Mononuclear cell (primary cell): ENCODE data around the gene SMPD2. TPM values are rescaled to one million over a fixed set of nuclear protein-coding genes. Genes with fewer than 3 reads are reported as not detected.
A peak's percentile ranks its signal among the peaks of the same experiment; 100 is the strongest.

Experiments used
- H3K27me3 ChIP-seq: 2 replicates; pipeline ENCODE4 v1.6.0; 2011; ENCODE audit warnings: low read length, control low read depth; ENCODE audit not compliant: insufficient read depth
- H3K4me1 ChIP-seq: 2 replicates; pipeline ENCODE4 v1.5.1; 2011; ENCODE audit warnings: mild to moderate bottlenecking, low read length, control low read depth; ENCODE audit not compliant: insufficient read depth
- H3K4me3 ChIP-seq: 2 replicates; pipeline ENCODE4 v1.5.1; 2011; ENCODE audit warnings: mild to moderate bottlenecking, low read length, moderate library complexity
- H3K9me3 ChIP-seq: 2 replicates; pipeline ENCODE4 v1.5.1; 2011; ENCODE audit warnings: low read depth, mild to moderate bottlenecking, control low read depth, low read length
- total RNA-seq: library from RNA; depleted of rRNA; stranded (reverse); fragments of >200 nt; gene quantifications from one replicate; pipeline ENCODE4 v1.2.3, GENCODE V29; 2012

SMPD2 gene, protein sequence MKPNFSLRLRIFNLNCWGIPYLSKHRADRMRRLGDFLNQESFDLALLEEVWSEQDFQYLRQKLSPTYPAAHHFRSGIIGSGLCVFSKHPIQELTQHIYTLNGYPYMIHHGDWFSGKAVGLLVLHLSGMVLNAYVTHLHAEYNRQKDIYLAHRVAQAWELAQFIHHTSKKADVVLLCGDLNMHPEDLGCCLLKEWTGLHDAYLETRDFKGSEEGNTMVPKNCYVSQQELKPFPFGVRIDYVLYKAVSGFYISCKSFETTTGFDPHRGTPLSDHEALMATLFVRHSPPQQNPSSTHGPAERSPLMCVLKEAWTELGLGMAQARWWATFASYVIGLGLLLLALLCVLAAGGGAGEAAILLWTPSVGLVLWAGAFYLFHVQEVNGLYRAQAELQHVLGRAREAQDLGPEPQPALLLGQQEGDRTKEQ
- total RNA-seq = 22.5 TPM

DNA sequence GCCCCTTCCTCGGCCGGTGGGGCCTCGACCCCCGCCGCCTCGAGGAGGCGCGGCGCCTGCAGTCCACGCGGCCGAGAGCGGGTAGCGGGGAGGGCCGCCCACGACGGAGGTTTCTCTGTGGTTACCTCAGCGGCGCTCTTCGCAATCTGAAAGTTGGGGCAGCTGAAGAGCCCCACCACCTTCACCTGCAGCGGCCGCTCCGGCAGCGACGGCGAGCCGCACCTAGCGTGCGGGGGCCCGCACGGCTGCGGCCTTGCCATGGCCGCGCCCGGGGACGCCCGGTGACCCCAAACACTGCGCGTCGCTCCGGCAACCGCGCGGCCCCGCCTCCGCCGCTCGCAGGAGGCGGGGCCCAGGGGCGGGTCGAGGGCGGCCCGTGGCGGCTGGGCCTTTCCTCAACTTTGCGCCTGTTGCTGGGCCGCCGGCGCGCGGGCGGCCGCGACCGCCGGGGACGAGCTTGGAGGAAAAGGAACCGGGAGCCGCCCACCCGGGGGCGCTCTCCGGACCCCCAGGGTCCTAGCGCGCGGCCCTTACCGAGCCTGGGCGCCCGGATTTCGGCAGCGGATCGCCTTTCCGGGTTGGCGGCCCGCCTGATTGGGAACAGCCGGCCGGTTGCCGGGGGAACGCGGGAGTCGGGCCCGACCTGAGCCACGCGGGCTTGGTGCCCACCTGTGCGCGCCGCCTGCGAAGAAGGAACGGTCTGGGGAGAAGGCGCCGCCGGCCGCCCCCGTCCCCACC, at the start of gene SMPD2, which contains the start of gene PPIL6:
TSS of gene SMPD2 (plus strand) at position 394 of the 738 bp plus-strand sequence. CDS start 398 bp downstream, outside the sequence.
TSS of gene PPIL6 (minus strand) at position 298 of the 738 bp plus-strand sequence. CDS start at position 260, 38 bp downstream.
- H3K9me3 ChIP-seq = no peaks in the 10 kb centered on the region
- H3K4me3 ChIP-seq = peak within 1 kb of the TSS; percentile 78
- peaks cover 24% of the 10 kb centered on the region for H3K4me1 ChIP-seq
- H3K27me3 ChIP-seq = no peaks in the 10 kb centered on the region

DNA sequence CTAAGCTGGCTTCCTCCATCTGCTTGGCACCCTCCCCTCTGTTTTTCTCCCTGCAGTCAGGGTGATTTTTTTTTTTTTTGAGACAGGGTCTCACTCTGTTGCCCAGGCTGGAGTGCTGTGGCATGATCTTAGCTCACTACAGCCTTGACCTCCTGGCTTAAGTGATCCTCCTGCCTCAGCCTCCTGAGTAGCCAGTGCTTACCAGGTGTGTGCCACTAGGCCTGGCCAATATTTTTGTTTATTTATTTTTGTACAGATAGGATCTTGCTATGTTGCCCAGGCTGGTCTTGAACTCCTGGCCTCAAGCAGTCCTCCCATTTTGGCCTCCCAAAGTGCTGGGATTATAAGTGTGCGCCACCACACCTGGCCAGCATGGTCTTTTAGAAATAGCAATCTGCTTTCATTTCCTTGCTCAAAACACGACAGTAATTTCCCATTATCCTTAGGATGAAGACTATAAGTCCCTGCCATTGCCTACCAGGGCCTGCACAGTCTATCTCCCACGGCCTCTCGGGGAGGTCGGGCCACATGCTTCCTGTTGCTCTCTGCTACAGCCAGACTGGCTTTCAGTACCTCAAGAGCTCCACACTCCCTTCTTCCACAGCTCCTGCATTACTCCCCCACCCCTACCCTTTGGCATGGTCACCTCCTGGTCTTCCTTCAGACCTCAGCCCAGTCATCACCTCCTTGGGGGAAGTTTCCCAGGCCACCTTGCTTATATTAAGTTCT, 47.2 kb upstream of the SMPD2 start:
- Histone ChIP-seq H3K9me3 (no peaks in the 10 kb centered on the region), H3K4me3 (no peak overlapping the region), H3K4me1 (peaks cover 26% of the 10 kb centered on the region)

GRCh38 chr6:109393886-109394281, 46.6 kb upstream of the SMPD2 start:
- no peaks in the 10 kb centered on the region for H3K27me3 ChIP-seq
- peaks cover 26% of the 10 kb centered on the region for H3K4me1 ChIP-seq
- no peaks in the 10 kb centered on the region for H3K9me3 ChIP-seq
- H3K4me3 ChIP-seq = no peak overlapping the region

More for the DNA sequence above, 47.2 kb upstream of the SMPD2 start:
- H3K27me3 ChIP-seq = no peaks in the 10 kb centered on the region

GRCh38 chr6:109396046-109396718, 44.3 kb upstream of the SMPD2 start:
- Histone ChIP-seq H3K27me3 (no peaks in the 10 kb centered on the region), H3K4me3 (no peak overlapping the region), H3K4me1 (peaks cover 11% of the 10 kb centered on the region), H3K9me3 (no peaks in the 10 kb centered on the region)

- H3K4me1 ChIP-seq = peaks cover 7% of the 10 kb centered on the region
- no peaks in the 10 kb centered on the region for H3K9me3 ChIP-seq
- no peaks in the 10 kb centered on the region for H3K27me3 ChIP-seq
- no peak overlapping the region for H3K4me3 ChIP-seq
Observed at GRCh38 chr6:109397020-109397419, 43.5 kb upstream of the SMPD2 start.

DNA sequence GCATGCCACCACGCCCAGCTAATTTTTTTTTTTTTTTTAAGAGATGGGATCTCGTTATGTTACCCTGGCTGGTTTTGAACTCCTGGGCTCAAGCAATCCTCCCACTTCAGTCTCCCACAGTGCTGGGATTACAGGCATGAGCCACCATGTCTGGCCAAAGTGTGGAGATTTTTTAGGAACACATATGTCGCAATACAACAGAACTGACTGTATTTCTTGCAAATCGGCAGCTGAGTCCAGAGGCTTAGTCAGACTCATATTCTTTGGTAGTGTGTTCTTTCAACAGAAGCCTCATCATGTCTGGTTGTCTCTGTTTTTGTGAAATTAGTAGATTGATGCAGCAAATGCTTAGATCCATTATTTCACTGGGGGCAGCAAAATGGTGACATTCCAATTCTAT, 34.3 kb upstream of the SMPD2 start:
- Histone ChIP-seq H3K27me3 (no peaks in the 10 kb centered on the region), H3K4me1 (no peaks in the 10 kb centered on the region), H3K4me3 (no peak overlapping the region), H3K9me3 (no peaks in the 10 kb centered on the region)

DNA sequence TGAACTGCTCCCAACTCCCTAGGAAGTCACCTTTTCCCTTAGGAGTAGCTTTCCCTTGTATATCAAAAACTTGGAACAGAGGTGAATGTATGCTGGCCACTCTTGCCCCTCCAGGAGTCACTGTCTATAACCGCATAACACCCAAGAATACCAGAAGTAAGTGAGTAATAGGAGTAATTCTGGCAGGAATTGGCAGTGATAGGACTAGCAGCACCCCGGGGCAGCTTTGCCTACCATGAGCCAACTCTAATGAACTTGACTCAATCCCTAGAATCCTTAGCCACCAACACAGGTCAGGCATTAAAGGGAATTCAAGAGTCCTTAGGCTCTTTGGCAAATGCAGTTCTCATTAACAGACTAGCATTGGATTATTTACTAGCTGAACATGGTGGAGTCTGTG, 29.5 kb upstream of the SMPD2 start:
- Histone ChIP-seq H3K4me1 (no peaks in the 10 kb centered on the region), H3K4me3 (no peak overlapping the region), H3K27me3 (no peaks in the 10 kb centered on the region), H3K9me3 (no peaks in the 10 kb centered on the region)

GRCh38 chr6:109417646-109418045, 22.9 kb upstream of the SMPD2 start:
- Histone ChIP-seq H3K27me3 (no peaks in the 10 kb centered on the region), H3K9me3 (no peaks in the 10 kb centered on the region), H3K4me1 (no peaks in the 10 kb centered on the region), H3K4me3 (no peak overlapping the region)

- H3K27me3 ChIP-seq = no peaks in the 10 kb centered on the region
- no peaks in the 10 kb centered on the region for H3K4me1 ChIP-seq
- H3K4me3 ChIP-seq = no peak overlapping the region
- H3K9me3 ChIP-seq = no peaks in the 10 kb centered on the region
Observed at GRCh38 chr6:109420751-109421150, 19.8 kb upstream of the SMPD2 start.

- H3K4me3 ChIP-seq = no peak overlapping the region
- no peaks in the 10 kb centered on the region for H3K9me3 ChIP-seq
- H3K4me1 ChIP-seq = no peaks in the 10 kb centered on the region
- no peaks in the 10 kb centered on the region for H3K27me3 ChIP-seq
Observed at GRCh38 chr6:109421184-109421583, 19.3 kb upstream of the SMPD2 start.

- no peak overlapping the region for H3K4me3 ChIP-seq
- H3K4me1 ChIP-seq = no peaks in the 10 kb centered on the region
- no peaks in the 10 kb centered on the region for H3K9me3 ChIP-seq
- no peaks in the 10 kb centered on the region for H3K27me3 ChIP-seq
Observed at GRCh38 chr6:109424946-109425345, 15.6 kb upstream of the SMPD2 start.

DNA sequence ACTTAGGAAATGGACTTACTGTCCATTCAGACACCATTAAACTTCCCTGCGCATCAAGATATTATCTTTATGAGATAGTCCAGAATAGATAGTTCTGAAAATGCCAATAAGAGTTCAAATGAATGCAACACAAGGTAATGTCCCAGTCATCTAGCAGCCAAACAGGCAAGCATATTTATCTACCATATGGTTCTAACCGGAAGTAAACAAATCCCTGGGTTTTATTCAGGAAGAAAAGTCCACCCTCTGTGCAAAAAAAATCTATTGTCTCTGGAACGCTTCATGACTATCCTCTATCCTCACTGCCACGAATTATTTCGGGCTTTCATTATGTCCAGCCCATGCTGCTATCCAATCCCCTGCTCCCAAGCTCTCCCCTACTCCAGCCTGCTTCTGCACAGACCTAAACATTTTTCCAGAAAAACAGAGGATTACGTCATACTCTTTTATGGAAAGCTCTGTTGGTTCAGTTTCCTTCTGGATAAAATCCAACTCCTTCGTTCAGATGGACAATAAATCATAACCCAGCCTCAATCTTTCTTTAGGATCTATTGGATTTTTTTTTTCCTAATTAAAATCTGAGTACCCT, 11.5 kb upstream of the SMPD2 start:
- H3K27me3 ChIP-seq = no peaks in the 10 kb centered on the region
- no peak overlapping the region for H3K4me3 ChIP-seq
- H3K4me1 ChIP-seq = no peaks in the 10 kb centered on the region
- H3K9me3 ChIP-seq = no peaks in the 10 kb centered on the region

DNA sequence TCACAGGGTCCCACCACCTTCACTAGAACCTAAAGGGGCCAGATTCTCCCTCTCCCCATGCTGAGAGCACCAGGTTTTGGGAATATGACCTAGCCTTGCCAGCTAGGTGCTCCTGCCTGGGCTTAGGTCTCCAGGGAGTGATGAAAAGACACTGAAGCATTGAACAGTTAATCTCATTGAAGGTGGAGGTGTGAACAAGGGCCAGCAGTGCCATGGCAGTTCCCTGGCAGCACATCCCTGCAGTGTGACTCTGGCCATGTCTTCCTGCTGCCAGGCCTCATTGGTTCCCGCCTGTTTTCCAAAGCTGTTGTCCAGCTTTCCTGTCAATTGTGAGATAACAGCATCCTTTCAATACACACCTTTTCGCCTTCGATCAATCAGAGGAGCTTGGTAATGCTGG, 11.0 kb upstream of the SMPD2 start:
- Histone ChIP-seq H3K4me1 (no peaks in the 10 kb centered on the region), H3K27me3 (no peaks in the 10 kb centered on the region), H3K4me3 (no peak overlapping the region), H3K9me3 (no peaks in the 10 kb centered on the region)

GRCh38 chr6:109434456-109434855, 6.1 kb upstream of the SMPD2 start:
- H3K27me3 ChIP-seq = no peaks in the 10 kb centered on the region
- peaks cover under 1% of the 10 kb centered on the region for H3K4me1 ChIP-seq
- no peak overlapping the region for H3K4me3 ChIP-seq
- no peaks in the 10 kb centered on the region for H3K9me3 ChIP-seq
